Esophagus squamous epithelium (tissue), 4 donors: ENCODE data around the gene OR52B4.

Source experiments
- POLR2A ChIP-seq, 4 donors: fragments of 450-650 bp; IDR thresholded peaks; one replicate each; pipeline ENCODE4 v1.6.1; 2017; ENCODE audit warnings: antibody characterized with exemption in 4 of 4, mild to moderate bottlenecking in 4 of 4, moderate library complexity in 3 of 4
- TF ChIP-seq, protein P1 (sequence below), 6 experiments: fragments of 450-650 bp in 4 of 6; fragments of 200-600 bp in 2 of 6; sonication (generic) in 2 of 6; IDR thresholded peaks; one replicate each; pipeline ENCODE4 v1.5.1; 2016 to 2019; ENCODE audit warnings: antibody characterized with exemption in 6 of 6, mild to moderate bottlenecking in 4 of 6, moderate library complexity in 4 of 6

GRCh38 chr11:4370166-4370565, 2.0 kb upstream of the OR52B4 start:
- TF ChIP-seq, protein P1, sequence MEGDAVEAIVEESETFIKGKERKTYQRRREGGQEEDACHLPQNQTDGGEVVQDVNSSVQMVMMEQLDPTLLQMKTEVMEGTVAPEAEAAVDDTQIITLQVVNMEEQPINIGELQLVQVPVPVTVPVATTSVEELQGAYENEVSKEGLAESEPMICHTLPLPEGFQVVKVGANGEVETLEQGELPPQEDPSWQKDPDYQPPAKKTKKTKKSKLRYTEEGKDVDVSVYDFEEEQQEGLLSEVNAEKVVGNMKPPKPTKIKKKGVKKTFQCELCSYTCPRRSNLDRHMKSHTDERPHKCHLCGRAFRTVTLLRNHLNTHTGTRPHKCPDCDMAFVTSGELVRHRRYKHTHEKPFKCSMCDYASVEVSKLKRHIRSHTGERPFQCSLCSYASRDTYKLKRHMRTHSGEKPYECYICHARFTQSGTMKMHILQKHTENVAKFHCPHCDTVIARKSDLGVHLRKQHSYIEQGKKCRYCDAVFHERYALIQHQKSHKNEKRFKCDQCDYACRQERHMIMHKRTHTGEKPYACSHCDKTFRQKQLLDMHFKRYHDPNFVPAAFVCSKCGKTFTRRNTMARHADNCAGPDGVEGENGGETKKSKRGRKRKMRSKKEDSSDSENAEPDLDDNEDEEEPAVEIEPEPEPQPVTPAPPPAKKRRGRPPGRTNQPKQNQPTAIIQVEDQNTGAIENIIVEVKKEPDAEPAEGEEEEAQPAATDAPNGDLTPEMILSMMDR (IDR thresholded peaks at IDR 0.05): no peak
- TF ChIP-seq POLR2A (IDR thresholded peaks at IDR 0.05): no peak
